CD4-positive, alpha-beta memory T cell (primary cell): Measurements from ENCODE around the gene KDM5A. TPM values are rescaled to one million over a fixed set of nuclear protein-coding genes. Genes with fewer than 3 reads are reported as not detected.

ENCODE experiments used
- polyA plus RNA-seq, 2 donors: library from polyadenylated mRNA; unstranded; fragments of 300-500 nt; fragmentation: Illumina TruSeq; gene quantifications; one replicate each; pipeline ENCODE4 v1.2.3, GENCODE V29; 2021
- total RNA-seq, 2 experiments: library from RNA; stranded (reverse); gene quantifications; one replicate each; pipeline ENCODE4 v1.2.3, GENCODE V29; 2021

Gene KDM5A
- total and polyA plus RNA-seq, 4 experiments from 2014 or later, result 40.7 to 134 (median 98.0) TPM

Other genes with a start within 250 kb of the KDM5A start
- gene SLC6A12, start 175.2 kb downstream of the KDM5A start, total RNA-seq, result under 1 TPM; 0.33 to 0.49 TPM
- not detected for gene SLC6A12, start 175.2 kb downstream of the KDM5A start, polyA plus RNA-seq
- under 1 TPM; 0.32 to 0.75 TPM for gene SLC6A13, start 126.5 kb downstream of the KDM5A start, total RNA-seq
- gene SLC6A13, start 126.5 kb downstream of the KDM5A start, polyA plus RNA-seq, result under 1 TPM in 1 of 2 donors, not detected in 1; 0.17 TPM
- gene CCDC77, start 12.3 kb upstream of the KDM5A start, total RNA-seq, result 10 to 100 TPM in 1 of 2 experiments, 1 to 10 TPM in 1; 7.9 to 13.0 TPM
- 1 to 10 TPM; 5.3 to 9.0 TPM for gene CCDC77, start 12.3 kb upstream of the KDM5A start, polyA plus RNA-seq
- 1 to 10 TPM; 2.1 to 2.6 TPM for gene B4GALNT3, start 70.6 kb upstream of the KDM5A start, total RNA-seq
- 1 to 10 TPM in 1 of 2 donors, under 1 TPM in 1; 0.18 to 4.8 TPM for gene B4GALNT3, start 70.6 kb upstream of the KDM5A start, polyA plus RNA-seq